Measurements from ENCODE around the gene LRP1B.
A peak's percentile ranks its signal among the peaks of the same experiment; 100 is the strongest.

LRP1B gene

DNA sequence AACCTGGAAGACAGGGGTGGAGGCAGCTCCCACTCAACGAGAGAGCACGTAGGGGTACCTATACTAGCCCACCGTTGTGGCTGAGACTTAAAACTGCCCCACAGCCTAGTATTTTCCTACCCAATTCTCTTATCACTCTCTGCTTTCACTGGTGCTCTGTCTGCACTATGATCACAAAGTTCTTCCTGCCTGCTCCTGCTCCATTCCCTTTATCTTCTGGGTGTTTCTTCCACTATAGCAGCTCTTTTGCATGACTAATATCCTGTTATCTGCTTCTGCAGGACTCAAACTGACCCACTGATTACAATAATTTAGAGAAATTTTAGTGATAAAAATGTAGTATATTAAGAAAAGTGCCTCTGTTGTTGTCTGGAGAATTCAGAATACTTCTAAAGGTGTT lies 184.8 kb downstream of the LRP1B start:
- no peak for DNase-seq

DNA sequence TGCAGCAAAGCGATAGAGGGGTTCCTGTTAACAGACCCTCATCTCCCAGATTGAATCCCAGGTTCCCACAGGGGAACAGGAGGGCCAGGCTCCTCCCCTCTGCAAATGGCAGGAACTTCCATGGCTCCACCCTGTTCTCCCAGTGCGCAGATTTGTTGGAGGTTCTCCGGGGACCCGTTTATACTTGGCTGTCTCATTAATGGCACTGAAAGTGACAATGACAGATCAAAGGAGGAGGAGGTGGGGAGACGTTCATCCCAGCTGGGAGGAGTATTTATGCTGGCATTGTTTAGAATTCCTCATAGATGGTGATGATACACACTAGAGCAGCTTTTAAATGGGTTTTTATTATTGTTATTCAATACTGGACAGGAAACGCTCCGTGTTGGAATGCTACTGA lies 186.9 kb downstream of the LRP1B start:
- no peak for DNase-seq

DNA sequence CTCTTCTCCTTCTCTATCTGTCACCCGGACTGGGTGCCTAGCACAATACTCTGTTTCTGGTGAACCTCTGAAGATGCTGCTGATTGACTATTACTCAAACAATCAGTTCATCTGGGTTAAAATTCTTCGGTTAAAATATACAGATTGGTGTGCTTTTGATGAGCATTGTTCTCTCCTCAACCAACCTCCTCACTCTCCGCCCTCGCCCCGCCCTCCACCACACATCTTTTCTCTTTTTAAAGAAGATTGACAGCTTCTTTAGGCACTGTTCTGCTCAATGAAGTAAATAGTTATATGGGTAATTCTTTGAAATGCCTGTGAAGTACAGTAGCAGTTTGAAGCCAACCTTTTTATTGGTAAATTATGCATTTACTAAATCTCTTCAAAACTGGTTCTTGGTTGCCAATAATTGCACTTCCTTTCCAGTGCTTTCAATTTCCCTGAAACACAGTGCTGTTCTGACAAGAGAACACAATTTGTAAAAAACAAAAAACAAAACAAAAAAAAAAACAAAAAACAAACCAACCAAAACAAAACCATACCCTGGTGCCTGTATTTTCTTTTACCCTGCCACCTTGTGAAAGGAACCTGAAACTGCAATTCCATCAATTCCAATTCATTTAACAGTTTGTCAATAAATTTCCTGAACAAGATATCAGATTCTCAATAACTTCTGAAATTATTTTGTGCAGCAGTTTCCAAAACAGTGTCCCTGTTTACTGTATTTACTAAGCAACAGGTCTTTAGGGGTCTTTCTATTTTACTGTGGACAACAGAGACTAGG lies 188.6 kb downstream of the LRP1B start:
- DNase-seq: peak in 1 of 2 donors; percentile 6

DNA sequence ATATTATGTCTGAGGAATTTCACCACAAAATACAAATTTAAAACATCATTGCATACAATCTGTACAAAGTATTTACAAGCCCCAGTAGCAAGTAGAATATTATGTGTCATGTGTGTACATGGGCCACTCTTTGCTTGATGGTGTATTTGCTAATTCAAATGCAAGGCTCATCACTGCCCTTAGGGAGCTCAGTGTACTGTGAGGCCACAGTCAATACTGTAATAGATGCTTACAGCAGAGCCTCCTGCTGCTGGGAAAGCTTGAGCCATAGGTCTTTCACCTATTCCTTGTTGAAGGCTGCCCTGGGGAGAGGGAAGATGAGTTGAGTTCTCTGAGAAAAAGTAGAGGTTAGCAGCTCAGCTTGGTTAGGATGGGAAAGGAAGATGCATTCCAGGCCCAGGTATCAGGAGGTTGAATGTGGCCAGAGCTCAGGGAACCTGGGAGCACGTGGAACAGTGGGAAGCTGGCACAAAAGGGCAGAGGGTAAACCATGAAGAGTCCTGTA lies 189.6 kb downstream of the LRP1B start:
- no peak for DNase-seq

DNA sequence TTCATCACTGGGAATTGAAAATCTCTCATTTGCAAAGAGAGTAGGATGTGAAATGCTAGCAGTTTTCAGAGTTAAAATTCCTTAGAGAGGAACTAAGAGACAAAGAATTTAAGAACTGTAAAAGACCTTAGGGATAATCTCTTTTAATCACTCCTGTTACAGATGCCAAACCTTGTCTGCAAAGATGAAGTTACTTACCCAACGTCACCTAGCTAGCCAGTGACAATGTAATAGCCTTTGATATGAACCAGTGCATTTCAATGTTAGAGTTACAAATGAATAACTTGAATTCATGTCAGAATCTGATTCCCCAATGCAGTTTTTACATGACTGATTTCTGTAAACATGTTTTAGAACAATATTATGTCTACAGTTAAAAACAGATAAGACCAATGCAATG lies 190.1 kb downstream of the LRP1B start:
- DNase-seq: no peak

DNA sequence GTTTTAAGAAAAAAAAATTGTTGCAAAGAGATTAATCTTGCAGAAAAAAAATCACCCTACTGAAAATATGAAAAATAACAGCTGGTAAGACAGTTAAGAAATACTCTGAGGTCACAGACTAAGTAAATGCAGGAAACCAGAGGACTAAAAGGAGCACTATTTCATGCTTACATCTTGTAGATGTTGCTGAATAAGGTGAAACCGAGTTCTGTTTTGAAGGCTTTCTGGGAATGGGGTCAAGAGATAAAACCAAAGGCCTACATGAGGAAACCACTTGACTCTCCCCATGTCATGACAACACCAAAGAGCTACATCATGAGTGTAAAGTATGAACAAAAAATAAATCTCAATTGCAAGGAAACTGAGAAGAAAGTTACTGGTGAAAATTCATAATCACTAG lies 197.6 kb downstream of the LRP1B start:
- DNase-seq: no peak

DNA sequence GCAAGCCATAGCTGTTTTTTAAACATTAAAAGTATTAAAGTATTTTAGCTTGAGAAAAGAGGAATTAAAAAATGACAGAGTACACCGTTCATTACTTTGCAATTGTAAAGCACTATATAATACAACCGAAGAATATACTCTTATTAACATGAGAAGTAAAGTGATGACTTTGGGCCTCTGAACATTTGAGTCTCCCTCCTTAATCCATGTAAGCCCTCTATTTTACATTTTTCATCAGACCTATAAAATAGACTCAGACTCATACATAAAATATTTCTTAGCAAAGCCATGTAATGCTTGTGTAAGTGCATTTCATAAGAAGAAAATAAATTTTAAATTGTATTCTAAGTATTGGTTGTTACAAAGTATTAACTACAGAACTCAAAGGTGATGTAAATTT lies 198.6 kb downstream of the LRP1B start:
- DNase-seq: no peak

DNA sequence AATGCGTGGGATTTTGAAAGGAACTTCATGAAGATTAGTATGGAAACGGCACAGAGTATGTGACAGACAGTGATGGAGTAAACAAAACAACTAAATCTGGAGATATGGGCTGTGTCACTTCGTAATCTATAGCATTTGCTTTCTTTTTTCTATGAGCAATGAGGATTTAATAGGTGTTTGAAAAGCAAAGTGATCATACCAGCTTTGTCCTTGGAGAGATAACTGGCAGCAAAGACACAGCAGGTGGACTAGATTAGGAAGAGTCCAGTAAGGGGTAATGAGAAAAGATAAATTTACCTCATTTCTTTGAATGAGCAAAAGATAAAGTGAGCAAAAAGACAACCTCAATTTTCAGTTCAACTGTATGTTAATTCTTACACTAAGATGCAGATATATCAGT lies 199.0 kb downstream of the LRP1B start:
- DNase-seq: no peak

DNA sequence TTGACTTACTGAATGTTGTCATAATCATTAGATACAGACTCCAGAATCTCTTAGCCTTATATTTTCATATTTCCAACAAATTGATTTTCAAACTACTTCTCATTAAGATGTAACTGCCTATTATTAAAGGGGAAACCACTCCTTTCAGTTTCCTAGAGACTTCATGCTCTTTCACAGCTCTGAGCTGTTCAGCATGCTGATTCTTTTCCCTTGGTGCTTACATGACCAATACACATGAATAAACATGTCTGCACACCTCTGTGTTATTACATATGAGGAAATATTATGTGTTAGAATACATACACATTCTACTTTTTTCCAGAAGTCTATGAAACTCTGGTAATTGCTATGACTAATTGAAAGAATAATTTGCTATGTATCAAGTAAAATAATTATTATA lies 200.0 kb downstream of the LRP1B start:
- DNase-seq: no peak

DNA sequence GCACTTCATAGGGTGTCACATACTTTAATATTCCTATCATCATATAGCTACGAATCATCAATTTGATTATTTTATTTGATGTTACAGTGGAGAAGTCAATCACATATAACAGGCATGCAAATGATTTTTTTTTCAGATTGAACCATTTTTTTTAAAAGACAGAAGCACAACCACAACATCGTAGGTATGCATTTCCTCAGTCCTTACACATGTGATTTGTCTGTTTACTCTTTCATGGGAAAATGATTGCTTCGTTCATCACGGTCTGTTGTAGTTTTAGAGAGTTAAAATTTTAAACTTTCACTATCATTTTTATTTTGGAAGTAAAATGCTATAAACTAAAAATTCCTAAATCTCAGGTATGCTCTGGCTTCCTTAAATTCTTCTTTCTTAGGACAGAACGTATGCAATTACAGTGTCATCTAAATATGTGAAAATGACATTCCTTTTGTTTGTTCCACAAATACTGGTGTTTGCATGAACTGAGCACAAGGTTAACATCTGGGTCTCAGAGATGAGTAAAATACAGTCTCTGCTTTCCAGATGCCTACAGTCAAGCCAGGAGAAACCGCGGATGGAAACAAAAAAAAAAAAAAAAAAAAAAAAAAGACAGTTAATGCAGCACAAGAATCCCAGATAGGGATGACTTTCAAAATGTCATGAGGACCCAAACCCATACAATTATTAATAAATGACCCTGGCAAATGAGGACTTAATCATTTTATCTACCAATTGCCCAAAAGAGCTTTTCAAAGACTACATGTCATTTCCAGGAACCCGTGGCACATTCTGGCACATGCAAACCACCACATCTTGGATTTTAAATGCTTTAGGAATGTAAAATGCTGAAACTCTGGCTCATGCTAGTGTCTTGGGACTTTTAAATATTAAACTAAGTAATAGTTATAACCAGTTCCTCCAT lies 201.2 kb downstream of the LRP1B start:
- DNase-seq: no peak

DNA sequence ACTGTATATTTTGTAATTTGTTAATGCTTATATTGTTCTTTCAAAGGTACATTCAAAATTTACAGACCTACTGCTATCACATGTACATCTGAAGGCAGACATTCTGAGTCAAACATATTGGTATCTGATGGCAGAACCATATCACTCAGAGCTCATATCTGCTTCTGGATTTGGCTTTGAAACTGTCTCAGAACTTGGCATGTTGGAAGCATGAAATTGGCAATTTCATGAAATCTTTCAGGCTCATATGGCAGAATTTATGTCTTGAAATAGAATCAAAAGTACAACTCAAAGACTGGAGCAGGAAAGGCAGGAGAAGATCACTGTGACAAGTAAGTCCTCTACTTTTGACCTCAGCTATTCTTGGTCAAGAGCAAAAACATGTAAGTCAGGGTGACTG lies 202.3 kb downstream of the LRP1B start:
- no peak for DNase-seq

DNA sequence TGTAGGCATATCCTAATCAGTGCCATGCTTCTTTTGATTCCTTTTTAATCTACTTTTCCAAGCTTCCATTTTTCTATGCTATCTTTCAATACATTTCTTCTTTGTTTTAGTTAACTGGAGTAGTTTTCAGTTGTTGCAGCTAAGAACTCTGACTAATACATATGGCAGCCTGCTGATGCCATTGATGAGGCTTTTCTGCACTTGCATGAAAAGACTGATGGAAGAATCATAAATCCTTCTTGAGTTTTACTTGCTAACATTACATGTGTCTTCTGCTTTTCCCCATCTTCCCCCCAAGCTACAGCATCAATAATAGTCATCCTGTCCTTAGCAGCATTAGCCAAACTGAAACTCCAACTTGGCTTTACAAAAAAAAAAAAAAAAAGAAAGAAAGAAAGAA lies 203.3 kb downstream of the LRP1B start:
- no peak for DNase-seq

DNA sequence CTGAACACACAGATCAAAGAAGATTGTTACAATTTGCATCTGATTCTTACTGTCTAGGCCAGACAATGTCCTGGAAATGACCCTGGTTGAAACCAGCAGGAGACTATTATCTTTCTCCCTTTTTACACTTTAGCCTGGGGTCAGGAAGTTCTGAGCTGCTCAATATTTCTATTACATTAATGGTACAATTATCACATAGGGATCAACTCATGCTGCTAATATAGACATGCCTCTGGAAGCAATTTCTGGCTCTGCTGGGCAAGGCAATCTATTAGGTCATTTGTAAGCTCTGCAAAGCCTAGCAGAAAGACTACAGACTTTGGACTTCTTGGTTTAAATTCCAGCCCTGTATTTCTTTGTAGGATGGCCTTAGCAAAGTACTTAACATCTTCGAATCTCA lies 205.3 kb downstream of the LRP1B start:
- no peak for DNase-seq

DNA sequence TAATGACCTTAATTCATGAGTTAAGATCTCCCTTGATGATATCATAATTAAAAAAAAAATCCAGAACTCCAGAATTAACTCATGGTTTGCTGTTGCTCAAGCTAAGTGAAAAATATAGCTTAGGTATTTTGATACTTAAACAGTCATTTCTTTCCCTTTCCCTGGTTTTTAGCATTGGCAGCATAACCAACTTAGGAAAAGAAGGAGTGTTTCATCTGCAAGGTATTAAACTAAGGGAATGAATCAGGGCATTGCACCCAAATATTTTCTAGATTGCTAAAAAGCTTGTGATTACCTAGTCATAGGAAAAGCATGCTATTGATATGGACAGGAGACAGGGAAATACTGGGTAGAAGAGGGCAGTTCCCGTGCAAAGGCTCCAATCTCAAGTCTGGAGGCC lies 207.2 kb downstream of the LRP1B start:
- DNase-seq: no peak

DNA sequence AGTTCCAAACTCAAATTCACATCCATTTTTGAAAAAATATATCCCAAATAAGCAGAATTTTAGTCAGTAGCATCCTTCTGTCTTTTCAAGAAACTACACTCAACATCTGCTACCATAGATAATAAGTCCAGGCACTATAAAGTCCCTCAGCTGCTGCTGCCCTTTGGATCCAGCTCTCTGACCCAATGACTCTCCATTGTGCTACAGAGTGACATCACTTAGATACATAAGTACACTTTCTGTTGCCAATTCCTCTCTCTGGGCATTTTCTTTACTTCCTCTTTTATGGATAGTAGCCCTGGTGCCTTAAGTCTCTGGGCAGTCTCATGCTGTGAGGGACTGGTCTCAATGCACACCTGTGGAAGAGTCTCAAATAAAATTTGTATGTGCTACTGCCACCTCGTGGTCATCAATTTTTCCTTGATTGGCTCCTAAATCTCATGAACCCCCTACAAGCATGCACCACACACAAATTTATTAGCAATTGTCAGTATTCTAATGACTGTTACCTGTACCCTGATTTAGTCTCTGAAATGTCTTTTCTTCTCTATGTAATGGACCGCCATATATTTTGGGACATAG lies 219.2 kb downstream of the LRP1B start:
- no peak for DNase-seq

DNA sequence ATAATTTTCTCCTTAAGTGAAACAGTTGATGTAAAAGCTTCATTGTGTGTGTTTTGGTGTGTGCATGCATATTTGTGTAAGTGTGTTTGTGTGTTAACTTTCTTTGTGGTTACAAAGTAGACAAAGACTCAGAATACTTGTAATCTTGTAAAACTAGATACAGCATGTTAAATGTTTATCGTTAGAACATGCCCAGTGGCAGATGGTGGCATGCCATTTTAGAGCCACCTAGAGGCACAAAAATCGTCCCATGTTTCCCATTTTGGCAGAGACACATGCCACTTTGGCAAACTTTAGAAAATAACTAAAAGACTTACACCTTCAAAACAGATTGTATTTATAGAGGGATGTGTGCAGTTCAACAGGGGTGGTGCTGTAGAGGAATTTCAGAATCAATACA lies 224.1 kb downstream of the LRP1B start:
- no peak for DNase-seq

DNA sequence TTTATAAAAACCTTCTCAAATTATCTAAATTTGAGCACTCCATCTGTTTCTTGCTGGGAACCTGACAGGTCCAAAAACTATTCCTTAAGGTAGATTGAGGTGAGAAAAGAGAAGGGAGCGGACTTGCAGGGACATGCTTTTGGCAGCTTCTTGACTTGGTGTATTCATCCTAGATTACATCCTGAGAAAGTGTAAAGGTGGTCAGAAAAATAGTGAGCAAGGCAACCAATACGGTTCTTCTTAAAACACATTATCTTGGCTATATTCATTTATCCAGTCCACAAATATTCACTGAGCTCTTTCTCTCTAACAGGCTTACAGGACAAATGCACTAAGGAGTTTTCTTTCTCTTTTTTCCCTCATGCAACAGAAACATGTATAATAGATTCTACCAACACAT lies 230.0 kb downstream of the LRP1B start:
- DNase-seq: no peak

DNA sequence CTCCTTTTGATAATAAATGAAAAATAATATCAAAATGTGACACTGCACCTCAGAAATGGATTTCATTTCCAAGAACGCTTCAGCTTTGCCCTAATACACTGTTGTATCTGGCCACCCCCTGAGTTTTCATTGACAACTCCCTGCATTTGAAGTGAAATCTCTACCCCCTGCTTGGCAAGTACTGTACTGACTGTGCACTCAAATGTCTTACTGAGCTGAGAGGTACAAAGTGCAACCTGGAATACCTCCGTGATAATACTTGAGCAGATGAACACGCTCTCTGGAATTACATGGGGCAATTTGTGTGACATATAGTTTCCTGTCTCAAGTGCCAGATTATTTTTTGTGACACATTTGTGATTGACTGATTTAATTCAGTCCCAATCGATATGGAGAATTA lies 231.1 kb downstream of the LRP1B start:
- DNase-seq: no peak

DNA sequence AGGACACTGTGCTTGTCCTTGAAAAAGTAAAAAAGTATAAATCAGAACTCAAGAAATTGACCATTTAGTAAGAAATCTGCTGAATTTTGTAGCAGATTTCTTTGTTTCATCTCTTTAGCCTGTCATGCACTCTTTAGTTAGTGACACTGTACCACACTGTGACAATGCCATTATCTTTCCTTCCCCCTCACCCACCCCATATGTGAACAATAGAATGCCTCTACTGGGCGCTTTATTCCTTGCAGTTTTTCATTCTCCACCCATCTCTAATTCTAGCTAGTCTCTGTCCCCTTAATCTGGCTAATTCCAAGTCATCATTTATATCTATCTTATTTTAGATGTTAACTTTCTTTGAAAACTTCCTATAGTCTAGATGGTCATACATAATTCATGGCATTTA lies 241.0 kb downstream of the LRP1B start:
- peak; percentile 13 to 18 for DNase-seq

DNA sequence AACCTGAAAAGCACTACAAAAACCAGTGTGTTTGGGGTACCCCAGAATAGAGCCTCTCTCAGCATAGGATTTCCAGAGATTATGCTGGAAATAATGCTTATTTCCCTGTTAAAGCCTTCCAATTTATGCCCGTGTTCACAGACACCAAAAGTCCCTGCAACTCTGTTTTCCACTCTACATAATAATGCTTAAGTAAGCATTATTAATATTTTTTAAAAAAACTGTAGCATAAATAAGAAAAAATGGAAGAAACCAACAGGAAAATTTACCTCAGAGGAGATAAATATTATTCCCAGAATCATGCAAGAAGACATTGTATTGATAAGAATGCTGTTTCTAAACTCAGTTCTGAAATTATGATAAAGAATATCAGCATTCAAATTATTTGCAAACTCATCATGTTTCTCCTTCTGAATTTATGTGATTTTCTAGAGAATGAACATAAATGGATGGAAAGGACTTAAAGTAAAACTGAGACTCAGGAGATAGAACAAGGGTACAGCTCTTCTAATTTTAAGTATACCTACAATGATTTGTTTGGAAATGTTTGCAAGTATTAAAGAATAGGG lies 241.7 kb downstream of the LRP1B start:
- no peak for DNase-seq

DNA sequence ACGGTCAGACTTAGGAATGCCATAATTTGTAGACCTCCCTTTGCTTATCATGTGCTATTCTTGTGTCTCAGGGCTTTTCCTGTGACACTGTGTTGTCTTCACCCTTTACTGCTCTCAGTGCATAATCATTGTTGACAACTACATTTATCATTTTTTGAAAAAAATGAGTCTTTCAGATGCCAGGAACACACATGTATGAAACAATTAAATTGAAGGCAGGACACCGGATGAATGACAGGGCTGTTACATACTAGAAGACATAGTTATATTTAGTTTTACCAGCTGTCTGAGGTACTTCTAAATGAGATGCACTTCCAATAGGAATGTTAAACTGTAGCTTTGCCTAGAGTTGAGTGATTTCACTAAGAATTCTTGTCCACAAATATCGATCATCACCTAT lies 243.5 kb downstream of the LRP1B start:
- no peak for DNase-seq

DNA sequence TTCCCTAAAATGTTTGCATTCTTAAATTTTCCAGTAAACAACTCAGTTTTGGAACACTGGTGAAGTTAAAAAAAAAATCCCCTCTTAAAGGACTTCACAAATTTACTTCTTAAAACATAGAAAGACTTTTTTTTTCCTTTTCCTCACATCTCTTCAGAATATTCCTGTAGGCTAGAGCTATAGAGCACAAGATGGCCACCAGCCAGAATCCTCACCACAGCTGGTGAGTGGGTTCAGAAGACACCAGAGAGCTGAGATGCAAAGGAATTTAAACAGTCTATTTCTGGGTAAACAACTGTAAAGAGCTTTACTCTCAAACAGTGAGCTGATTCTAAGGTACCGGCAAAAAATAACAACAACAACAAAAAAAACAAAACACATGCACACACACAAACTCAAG lies 252.8 kb downstream of the LRP1B start:
- DNase-seq: peak in 1 of 2 donors; percentile 2

DNA sequence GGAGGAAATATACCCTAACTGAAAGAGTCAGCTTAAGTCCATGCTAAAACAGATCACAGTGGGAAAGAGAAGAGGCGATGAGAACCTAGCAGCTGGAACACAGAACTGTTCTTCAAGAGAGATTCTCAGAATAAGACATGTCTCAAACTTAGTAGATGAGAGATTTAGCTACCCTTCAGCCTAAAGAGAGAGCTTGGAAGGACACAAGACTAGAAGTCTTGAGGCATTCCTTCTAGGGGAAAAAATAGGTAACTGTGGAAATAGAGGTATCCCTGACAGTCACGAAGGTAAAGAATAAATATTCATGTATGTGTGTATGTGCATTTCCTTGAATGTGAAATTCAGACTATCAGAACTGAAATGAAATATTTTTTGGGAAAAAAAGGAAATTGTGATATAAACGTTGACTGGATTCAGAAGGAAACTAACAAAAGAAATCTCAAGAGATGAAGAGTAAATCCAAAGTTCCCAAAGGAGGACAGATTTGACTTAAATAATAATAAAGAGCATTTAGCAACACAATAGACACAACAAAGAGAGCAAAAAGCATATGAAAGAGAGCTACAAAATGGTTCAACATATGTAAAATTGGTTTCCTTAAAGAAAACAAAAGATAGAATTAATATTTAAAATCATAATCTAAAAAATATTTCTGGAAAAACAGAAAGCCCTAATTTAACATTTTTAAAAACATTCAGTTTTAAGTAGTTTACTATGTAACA lies 258.7 kb downstream of the LRP1B start:
- no peak for DNase-seq
